Ammon's horn (tissue), 1 donor: ENCODE data around the gene ABCA3.
"Not testable (repeated sequence)": the region's sequence is repeated elsewhere in the genome, so short reads cannot be mapped to it uniquely, and the experiment has no call there.

ENCODE experiments used
- DNase-seq: peaks from one replicate; pipeline ENCODE4 v3.0.0-alpha.2; 2016; ENCODE audit warnings: low spot score

The ABCA3 gene

GRCh38 chr16:2256531-2257140 lies 83.9 kb downstream of the ABCA3 start:
- no peak for DNase-seq

GRCh38 chr16:2253293-2253692 lies 87.2 kb downstream of the ABCA3 start:
- DNase-seq, result no peak

- no peak for DNase-seq
Measured at GRCh38 chr16:2252806-2253148, 87.8 kb downstream of the ABCA3 start.

- peak; percentile 94 for DNase-seq
Measured at GRCh38 chr16:2251296-2252111, 89.0 kb downstream of the ABCA3 start, which contains the start of gene ECI1. TSS of gene ECI1 (minus strand) at chr16:2251587. CDS start at chr16:2251566, 21 bp downstream.

GRCh38 chr16:2250652-2251295 lies 89.8 kb downstream of the ABCA3 start:
- no peak for DNase-seq

GRCh38 chr16:2246301-2246885 lies 94.1 kb downstream of the ABCA3 start:
- DNase-seq, result no peak

- DNase-seq, result no peak
Measured at GRCh38 chr16:2244926-2245795, 95.4 kb downstream of the ABCA3 start.

- no peak for DNase-seq
Measured at GRCh38 chr16:2244301-2244700, 96.2 kb downstream of the ABCA3 start.

GRCh38 chr16:2243781-2244180 lies 96.7 kb downstream of the ABCA3 start:
- no peak for DNase-seq

- no peak for DNase-seq
Measured at GRCh38 chr16:2243031-2243528, 97.4 kb downstream of the ABCA3 start.

- no peak for DNase-seq
Measured at GRCh38 chr16:2242598-2242997, 97.9 kb downstream of the ABCA3 start.

- DNase-seq, result not testable (repeated sequence)
Measured at GRCh38 chr16:2240331-2240730, 100.2 kb downstream of the ABCA3 start.

GRCh38 chr16:2238838-2239675 lies 101.5 kb downstream of the ABCA3 start:
- DNase-seq, result no peak

GRCh38 chr16:2238150-2238837 lies 102.2 kb downstream of the ABCA3 start:
- no peak for DNase-seq

- no peak for DNase-seq
Measured at GRCh38 chr16:2237493-2238149, 102.9 kb downstream of the ABCA3 start.

GRCh38 chr16:2237102-2237482 lies 103.4 kb downstream of the ABCA3 start:
- DNase-seq, result no peak

GRCh38 chr16:2236337-2237101 lies 104.0 kb downstream of the ABCA3 start, which contains the start of gene DNASE1L2:
TSS of gene DNASE1L2 (plus strand) at chr16:2236444. CDS start at chr16:2236817, 373 bp downstream.
- DNase-seq, result no peak

- DNase-seq, result no peak
Measured at GRCh38 chr16:2235695-2236336, 104.7 kb downstream of the ABCA3 start.
